8988T (cell line): ENCODE measurements around the gene ST6GALNAC2.
A peak's percentile ranks its signal among the peaks of the same experiment; 100 is the strongest.

ENCODE experiments used
- DNase-seq: peaks from one replicate; pipeline ENCODE4 v3.0.0; 2011

ST6GALNAC2 gene

DNA sequence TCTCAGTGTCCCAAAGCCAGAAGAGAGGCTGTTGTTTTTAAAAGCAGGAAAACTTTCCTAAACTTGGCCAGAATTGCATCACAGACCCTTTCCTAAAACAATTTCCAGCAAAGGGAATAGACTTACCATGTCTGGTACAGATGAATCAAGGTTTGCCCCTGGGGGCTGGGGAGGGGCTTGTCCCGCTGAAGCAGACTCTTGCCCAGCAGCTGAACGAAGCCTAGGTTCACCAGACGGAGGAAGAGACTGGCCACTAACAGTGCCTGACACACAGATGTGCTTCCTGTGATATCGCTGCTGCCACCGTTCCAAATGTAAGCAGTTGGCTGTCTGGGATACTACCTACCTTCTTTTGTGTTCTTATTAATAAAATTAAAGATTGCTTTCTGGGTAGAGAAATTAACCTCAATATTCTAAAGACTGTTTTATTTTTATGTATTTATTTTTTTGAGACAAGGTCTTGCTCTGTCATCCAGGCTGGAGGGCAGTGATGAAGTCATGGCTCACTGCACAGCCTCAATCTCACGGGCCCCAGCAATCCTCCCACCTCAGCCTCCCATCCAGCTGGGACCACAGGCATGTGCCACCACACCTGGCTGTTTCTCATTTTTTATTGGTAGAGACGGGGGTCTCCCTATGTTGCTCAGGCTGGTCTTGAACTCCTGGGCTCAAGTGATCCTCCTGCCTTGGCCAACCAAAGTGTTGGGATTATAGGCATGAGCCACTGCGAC lies 32.3 kb downstream of the ST6GALNAC2 start:
- DNase-seq = no peak

DNA sequence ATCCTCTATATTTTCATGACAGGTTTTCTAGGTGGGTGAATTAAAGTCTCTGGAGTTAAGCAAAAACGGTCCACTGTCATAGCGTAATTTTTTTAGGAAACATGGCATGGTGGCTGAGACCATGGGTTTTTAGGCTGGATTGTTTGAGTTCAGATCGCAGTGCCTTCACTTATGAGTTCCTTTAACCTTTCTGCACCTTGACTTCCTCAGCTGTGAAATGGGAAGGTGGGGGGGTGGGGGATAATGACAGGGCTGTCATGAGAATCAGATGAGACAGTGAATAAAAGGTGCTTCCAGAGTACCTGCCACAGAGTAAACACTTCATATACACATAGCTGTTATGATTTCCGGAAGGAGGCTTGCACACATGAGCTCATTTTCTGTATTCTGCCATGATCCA lies 34.0 kb downstream of the ST6GALNAC2 start:
- no peak for DNase-seq

DNA sequence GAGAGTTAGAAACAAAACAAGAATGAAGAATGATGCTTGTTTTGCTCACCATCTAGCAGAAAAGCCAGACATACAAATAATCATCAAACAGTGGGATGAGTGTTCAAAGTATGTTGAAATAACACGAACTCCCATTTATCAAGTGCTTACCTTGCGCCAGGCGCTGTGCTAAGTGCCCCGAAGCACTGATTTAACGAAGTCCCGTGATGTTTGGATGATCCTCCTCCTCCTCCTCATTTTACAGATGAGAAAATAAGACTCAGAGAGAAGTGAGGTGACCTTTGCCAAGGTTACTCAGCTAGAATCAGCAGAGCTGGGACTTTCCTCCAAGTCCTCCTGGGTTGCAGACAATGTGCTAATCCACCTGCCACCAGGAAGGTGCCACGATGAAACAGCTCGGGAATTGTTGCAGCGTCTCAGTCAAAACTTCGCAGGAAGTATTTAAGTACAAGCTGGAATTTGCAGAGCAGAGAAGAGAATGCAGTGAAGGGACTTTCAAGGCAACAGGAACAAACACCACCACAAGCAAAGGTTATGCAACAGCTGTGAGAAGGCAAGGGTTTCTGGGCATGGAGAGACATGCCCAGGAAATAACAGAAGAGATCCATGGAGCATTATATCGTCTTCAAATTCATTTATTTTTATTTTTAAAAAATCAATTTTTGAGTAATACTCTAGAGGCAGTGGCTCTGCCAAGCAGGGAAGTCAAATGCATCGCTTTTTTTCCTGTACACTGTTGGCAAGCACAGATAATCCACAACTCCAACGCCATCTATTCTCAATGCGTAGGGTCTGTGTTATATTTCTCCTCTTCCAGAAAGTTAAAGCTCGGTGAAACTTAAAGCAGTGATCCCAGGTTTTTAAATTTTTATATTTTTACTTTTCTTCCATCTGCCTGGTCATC lies 34.7 kb downstream of the ST6GALNAC2 start:
- no peak for DNase-seq

DNA sequence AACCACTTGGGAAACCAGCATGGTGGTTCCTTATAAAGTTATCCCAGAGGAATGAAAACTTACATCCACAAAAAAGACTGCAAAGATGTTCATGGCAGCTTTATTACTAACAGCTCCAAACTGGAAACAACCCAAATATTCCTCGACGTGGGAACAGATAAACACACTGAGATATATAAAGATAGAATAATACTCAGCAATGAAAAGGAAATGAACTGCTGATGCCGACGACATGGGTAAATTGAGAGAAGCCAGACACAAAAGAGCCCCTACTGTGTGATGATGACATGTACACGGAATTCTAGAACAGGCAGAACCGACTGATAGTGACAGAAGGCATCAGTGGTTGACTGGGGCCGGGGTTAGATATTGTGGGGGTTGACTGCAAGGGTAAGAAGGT lies 36.1 kb downstream of the ST6GALNAC2 start:
- DNase-seq = no peak

DNA sequence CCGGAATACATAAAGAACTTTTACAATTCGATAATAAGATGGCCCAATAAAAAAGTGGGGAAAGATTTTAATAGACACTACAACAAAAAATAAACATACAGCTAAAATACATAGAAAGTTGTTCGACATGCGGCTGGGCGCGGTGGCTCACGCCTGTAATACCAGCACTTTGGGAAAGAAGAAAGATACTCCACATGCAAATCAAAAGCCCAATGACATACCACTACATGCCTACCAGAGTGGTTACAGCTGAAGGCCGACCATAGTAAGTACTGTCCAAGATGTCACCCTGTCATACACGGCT lies 36.5 kb downstream of the ST6GALNAC2 start:
- DNase-seq = no peak

DNA sequence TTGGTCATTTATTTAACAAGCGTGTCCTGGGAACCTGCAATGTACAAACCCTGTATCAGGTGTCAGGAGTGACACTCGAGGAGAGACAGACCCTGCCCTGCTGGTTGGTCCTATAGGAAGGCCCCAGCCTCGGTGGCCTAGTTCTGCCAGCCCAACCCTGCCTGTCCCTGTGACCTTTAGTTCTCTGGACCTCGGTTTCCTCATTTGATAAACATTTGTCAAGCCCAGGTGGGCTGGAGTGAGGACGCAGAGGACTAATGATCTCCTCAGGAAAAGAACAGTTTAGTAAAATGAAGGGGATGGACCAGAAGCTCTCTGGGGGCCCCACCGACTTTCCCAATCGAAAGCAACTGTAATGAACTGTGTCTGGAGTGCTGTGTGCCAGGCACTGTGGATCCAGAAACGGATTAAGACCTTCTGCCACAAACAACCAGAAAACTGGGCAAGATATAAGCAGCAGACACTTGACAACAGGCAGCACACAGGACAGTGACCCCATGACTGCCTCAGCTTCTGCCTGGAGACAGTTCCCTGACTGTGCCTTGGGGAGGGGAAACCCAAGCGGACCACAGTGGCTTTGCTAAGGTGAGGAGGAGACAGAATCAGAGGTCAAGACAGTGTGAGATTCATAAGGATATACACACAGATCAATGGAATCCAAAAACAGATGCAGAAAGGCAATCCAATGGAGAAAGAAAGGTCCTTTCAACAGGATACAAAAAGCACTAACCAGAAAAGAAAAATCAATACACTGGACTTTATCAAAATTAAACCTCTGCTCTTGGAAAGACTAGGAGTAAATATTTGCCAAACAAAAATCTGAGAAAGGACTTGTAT lies 37.1 kb downstream of the ST6GALNAC2 start:
- no peak for DNase-seq

DNA sequence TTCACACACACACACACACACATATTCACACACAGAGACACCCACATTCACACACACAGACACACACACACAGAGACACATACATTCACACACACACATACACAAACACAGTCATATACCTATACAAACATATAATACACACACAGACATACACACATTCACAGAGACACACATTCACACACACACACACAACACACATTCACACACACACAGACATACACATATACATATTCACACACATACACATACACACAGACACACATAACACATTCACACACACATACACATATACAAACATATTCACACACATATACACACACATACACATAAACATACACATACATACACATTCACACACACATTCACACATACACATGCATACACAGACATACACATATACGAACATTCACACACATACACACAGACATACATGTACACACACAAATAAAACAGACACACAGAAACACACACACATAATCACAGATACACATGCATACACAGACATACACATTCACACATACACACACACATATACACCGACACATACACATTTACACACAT lies 37.9 kb downstream of the ST6GALNAC2 start:
- no peak for DNase-seq

DNA sequence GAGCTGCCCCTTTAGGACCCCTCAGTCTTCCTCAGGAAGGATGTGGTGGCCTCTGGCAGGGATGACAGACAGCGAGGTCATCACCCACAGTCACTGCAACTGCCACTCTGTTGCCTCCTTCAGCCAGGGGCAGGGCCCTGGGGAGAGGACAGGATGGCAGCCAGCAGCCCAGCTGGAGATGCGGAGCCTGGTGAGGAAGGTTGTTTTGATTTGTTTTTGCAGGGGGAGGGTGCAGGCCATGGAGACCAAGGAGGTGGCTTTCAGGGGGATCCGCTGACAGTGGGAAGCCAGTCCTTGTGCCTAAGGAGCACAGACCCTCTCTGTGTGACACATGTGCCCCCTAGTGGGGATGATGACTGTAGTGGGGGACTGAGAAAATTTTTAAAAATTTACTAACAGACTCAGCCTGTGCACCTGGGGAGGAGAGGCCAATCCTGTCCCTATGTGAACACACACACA lies 38.4 kb downstream of the ST6GALNAC2 start:
- no peak for DNase-seq

DNA sequence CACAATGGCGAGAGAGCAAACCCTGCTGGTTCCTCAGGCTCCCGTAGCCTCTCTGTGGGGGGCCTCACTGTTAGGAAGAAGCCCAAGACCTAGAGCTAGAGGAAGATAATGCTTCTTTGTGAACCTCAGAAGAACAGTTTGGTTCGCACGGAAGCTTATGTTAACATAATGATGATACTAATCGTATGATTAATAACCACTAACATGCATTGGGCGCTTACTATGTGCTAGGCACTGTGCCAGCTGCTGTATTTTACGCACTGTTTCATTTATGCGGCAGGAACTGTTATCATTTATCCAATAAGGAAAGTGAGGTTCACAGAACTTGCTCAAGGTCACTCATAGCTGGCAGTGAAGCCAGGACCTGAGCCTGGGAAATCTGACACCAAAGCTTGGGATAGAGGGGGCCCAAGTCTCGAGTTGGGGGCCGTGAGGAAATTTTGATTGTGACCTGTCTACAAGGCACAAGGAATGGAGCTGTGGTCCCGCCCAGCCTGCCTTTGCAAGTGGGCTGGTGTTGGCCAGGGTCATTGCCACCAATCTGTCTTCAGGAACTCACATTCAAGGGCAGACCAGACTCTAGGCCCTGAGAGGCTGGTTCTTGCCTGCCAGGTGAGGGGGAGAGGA lies 39.0 kb downstream of the ST6GALNAC2 start:
- DNase-seq = no peak

DNA sequence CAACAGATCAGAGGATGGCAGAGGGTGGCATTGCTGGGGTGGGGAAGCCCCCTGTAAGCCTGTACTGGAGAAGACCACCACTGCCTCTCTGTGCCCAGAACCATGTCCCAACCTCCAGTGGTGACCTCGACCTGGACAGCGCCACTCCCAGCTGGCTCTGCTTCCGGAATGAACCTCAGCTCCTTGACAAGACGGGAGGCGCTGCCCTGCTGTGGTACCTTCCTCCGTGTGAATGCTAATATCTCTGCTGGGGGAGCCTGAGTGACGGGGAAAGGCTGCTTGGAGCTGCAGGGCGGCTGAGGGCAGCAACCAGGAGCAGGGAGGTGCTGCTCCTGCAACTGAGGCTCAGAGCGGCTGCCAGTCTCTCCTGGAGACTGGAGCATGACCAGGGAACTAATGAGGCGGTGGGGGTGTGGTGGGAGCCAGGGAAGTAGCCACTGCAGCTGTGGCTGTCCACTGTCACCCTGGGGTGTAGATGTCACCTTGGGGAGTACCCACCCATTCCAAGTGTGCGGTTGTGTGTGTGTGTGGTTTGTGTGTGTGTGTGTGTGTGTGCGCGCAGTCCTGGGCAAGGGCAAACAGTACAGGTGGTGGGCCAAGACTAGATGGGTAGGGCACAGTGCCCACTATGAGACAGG lies 39.6 kb downstream of the ST6GALNAC2 start:
- DNase-seq = no peak

DNA sequence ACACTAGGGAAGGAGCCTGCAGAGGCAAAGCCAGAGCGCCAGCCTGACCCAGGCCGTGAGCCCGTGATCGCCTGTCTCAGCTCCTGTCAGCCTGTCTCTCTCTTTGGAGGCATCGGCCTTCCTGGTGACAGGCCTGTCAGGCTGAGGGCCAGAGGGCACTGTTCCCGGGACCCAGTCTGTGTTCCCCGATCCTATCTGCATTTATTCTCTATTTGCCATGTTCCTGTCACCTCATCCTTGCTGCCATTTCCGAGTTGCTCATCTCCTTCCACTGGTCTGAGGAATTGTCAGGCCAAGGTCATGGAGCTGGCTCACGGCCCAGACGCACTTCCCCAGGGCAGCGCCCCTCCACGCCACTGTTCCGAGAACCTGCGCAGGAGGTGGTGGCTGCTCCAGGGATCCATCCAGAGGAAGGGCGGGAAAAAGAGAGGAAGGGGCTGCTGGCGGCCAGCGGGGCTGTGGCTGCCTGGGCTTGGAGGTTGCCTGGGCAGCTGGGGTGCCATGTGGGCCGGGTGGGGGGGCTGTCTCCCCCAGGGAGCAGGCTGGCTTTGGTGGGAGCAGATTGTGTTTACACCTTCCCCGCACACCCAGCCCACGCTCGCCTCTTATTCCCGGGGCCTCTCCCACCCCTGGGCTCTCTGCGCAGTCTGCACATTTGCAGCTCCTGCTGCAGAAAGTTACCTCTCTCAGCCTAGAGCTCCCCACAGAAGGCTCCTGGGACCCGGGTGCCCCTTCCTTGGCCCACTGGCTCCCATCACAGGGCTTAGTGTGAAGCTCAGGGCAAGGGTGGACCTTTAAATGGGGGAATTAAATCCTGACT lies 40.9 kb downstream of the ST6GALNAC2 start:
- DNase-seq = no peak

DNA sequence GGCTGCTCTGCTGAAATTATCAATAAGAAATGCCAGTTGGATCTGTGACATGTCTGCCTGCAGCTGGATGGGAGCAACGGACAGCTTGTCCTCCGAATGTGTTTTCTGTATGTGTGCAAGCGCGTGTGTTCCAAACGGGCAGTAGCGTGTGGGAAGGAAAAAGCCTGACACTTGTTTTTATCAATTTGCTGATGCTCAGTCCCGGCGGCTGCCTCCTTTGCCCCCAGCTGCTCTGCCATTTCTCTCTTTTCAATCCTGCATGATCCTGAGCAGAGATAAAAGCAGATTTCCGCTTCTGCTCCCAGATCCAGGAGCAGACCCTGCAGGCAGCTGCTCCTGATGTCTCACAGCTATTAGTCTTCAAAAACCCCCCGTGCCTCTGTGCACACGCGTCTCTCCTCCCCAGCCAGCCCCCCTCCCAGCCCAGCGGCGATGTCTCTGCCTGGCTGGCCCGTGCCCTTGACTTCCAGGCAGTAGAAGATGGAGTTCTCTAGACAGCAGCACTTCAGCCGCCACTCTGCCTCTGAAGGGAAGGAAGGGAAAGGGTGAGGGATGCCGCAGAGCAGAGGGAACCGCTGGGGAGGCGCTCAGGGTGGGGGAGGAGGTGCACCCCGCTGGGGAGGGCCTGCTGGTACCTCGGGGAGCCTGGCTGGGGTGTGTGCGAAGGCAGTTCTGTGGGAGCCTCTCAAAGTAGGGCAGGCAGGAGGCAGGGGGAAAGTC lies 41.7 kb downstream of the ST6GALNAC2 start:
- DNase-seq = no peak

DNA sequence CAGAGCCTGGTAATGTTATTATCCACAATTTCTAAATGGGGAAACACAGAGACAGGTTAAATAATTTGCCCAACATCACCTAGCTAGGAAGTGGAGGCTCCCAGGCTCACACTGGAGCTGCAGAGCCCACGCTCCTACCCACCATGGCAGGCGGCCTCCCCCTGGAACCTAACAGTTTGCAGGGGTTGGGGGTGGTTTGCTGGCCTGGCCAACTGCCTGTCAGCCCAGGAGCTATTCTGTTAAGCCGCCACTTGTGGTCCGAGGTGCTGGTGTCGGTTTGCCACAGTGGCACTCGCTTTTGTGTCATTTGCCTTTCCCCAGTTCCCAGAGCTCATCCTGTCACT lies 42.2 kb downstream of the ST6GALNAC2 start:
- DNase-seq = no peak

DNA sequence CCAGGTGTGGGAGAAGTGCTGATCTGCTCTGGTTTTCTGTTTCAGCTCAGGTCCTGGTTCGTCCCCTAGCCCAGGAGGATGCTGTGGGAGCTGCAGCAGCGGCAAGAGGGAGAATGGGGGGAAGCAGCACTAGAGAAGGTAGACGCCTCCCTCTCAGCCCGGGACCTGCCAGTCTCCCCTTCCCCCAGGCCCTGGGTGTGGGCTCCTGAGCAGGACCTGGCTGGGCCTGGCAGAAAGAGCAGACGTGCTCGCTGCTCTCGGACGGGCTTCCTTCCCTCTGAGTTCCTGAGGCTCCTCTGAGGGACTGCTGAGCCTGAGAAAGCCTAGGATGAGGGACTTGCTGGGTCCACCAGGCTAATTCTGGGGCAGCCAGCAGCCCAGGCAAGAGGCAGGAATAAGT lies 42.7 kb downstream of the ST6GALNAC2 start:
- no peak for DNase-seq

DNA sequence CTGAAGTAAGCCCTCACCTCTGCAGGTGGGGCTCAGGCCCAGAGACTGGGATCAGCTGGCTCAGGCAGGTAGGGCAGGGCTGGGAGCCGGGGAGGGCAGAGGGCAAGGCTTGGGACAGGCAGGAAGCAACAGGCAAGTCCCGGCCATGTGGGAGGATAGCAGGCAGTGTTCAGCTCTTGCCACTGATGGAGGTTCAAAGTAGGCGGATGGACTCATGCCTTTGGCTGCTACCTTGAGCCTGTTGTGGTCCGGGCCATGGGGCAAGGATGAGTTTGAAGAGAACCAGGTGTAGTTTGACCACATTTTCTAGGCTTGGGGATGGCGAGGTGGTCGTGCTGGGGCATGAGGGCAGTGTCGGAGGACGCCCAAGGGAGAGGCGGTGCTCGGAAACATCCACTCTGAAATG lies 43.1 kb downstream of the ST6GALNAC2 start:
- DNase-seq = no peak

DNA sequence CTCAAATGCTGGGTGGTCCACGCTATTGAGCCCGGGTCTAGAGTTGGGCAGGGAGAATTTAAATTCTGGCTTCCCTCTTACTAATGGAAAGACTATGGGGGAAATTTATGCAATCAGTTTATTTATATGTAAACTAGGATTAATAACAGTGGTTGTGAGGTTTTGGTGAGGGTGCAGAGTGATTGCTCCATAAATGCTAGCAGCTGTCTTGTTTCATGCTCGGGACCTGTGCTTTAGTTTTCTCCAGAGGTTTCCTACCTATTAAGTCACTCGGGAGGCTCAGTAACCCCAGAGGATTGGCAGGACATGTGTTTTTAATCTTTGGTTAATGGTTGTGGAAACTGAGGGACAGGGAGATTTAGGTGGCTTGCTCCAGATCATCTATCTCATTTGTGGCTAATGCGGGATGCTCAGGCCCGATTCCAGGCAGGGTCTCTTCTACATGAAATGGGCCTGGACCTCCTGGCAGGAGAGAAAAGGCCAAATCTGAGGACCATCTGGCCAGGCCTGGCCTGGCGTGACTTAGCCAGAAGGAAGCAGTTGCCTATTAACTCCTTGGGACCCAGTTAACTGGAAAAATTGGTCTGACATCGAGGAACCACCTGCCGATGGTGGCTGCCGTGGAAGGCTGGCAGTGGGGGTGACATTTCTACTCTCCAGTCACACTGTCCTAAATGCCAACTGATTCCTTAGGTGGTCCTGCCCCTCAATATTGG lies 43.8 kb downstream of the ST6GALNAC2 start:
- no peak for DNase-seq

DNA sequence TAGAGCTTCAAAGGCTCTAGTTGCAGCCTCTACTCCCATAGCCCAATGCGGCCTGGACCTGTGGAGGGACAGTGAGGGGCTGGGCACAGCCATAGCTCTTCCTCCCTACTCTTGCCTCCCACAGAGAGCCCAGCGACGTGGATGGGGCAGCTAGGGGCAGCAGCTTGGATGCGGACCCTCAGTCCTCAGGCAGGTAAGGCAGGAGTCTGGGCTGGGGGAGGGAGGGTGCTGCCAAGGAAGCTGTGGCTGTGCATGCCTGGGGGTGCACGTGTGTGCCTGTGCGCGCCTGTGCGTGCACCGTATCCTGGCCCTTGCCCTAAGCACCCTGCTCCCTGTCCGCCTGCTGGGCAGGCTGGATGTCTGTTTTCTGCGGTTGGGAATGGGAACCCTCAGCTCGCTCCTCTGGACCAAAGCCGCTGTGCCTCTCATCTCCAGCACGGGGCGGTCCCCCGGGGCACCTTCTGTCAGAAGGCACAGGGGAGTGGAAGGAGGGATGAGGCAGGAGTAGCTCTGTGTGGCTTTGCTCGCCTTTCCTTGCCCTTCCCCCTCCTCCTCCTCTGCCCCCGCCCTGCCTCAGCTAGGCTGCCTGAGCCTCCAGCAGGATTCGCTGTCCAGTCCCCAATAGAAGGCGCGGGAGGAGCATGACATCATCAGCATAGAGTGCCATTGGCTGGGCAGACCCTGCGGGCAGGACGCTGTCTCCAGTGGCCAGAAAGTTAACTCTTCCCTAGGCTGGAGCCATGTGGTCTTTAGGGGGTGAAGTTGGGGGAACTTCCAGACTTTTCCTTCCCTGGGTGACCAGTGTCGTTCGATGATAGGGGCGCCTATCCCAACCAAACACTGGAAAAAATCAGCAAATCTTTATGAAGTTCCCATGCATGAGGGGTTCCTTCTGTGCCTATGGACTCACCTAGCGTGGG lies 45.0 kb downstream of the ST6GALNAC2 start:
- DNase-seq = peak; percentile 98

DNA sequence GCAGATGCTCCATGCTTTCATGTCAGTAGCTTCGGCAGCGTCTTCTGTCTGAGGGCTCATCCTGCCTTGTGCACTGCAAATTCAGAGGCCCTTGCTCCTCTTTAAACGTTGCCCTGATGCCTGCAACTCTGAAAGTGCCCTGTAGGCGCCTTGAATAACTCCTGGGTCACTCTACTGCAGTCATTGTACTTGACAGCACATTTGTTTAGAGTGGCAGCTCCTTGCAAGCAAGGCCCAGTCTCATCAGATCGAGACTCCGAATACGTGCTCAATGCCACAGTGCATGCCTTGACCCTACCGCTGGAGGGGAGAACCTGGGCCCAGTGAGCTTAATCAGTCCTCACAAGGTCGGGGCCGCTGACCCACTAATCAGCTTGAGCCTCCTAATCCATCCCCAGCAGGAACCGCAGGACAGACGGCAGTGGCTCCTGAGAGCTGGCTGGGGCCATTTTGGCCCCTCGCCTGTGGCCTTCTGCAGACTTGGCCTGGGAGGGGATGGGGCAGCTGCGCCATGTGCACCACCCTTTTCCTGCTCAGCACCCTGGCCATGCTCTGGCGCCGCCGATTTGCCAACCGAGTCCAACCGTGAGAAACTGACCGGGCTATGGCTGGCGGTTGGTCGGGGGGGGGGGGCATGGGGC lies 45.9 kb downstream of the ST6GALNAC2 start, which contains the start of gene PRCD:
PRCD (plus strand) TSS at position 414 of the 641 bp plus-strand sequence; CDS start at position 512, 98 bp downstream.
- peak; percentile 46 for DNase-seq
